CD1c-positive myeloid dendritic cell (primary cell): ENCODE measurements around the gene PACSIN2.
A peak's percentile ranks its signal among the peaks of the same experiment; 100 is the strongest.
"Not testable (repeated sequence)": the region's sequence is repeated elsewhere in the genome, so short reads cannot be mapped to it uniquely, and the experiment has no call there.

Source experiments
- DNase-seq: peaks from one replicate; pipeline ENCODE4 v3.0.0-alpha.2; 2016; ENCODE audit errors: extremely low spot score

Gene PACSIN2

GRCh38 chr22:42967005-42967404 is 47.9 kb downstream of the PACSIN2 start:
- DNase-seq: no peak

GRCh38 chr22:42966497-42966896 is 48.5 kb downstream of the PACSIN2 start:
- no peak for DNase-seq

- DNase-seq: no peak
Measured at GRCh38 chr22:42964994-42965699, 49.8 kb downstream of the PACSIN2 start.

GRCh38 chr22:42963231-42963595 is 51.7 kb downstream of the PACSIN2 start:
- DNase-seq: no peak

- peak; percentile 90 for DNase-seq
Measured at GRCh38 chr22:42962295-42963230, 52.4 kb downstream of the PACSIN2 start.

- peak; percentile 53 for DNase-seq
Measured at GRCh38 chr22:42961810-42962209, 53.1 kb downstream of the PACSIN2 start.

- not testable (repeated sequence) for DNase-seq
Measured at GRCh38 chr22:42961400-42961690, 53.6 kb downstream of the PACSIN2 start.

- peak; percentile 30 for DNase-seq
Measured at GRCh38 chr22:42960531-42961399, 54.2 kb downstream of the PACSIN2 start.

GRCh38 chr22:42959576-42960509 is 55.1 kb downstream of the PACSIN2 start:
- peak; percentile 57 for DNase-seq

GRCh38 chr22:42958937-42959336 is 56.0 kb downstream of the PACSIN2 start:
- DNase-seq: no peak

GRCh38 chr22:42957958-42958357 is 57.0 kb downstream of the PACSIN2 start:
- DNase-seq: no peak

GRCh38 chr22:42957544-42957943 is 57.4 kb downstream of the PACSIN2 start:
- DNase-seq: no peak

- DNase-seq: peak; percentile 48
Measured at GRCh38 chr22:42955848-42956247, 59.1 kb downstream of the PACSIN2 start.

GRCh38 chr22:42955087-42955635 is 59.8 kb downstream of the PACSIN2 start:
- no peak for DNase-seq

- not testable (repeated sequence) for DNase-seq
Measured at GRCh38 chr22:42953751-42954150, 61.2 kb downstream of the PACSIN2 start.

- DNase-seq: no peak
Measured at GRCh38 chr22:42951093-42951710, 63.7 kb downstream of the PACSIN2 start.

GRCh38 chr22:42950281-42950680 is 64.7 kb downstream of the PACSIN2 start:
- no peak for DNase-seq

- DNase-seq: no peak
Measured at GRCh38 chr22:42949159-42949558, 65.8 kb downstream of the PACSIN2 start.

GRCh38 chr22:42948294-42948693 is 66.7 kb downstream of the PACSIN2 start:
- DNase-seq: no peak
